ENCODE data around the gene AGR3.

Gene AGR3

GRCh38 chr7:16881844-16882243 is at the start of gene AGR3:
Gene AGR3 (minus strand): TSS chr7:16881983. CDS start chr7:16878618, 3,365 bp downstream.
- DNase-seq: no peak

- no peak for DNase-seq
Observed at GRCh38 chr7:16930946-16931345, 49.2 kb upstream of the AGR3 start.

GRCh38 chr7:16929146-16929762 is 47.5 kb upstream of the AGR3 start:
- no peak for DNase-seq

GRCh38 chr7:16926861-16927260 is 45.1 kb upstream of the AGR3 start:
- DNase-seq: no peak

GRCh38 chr7:16926283-16926682 is 44.5 kb upstream of the AGR3 start:
- no peak for DNase-seq

- no peak for DNase-seq
Observed at GRCh38 chr7:16925609-16926008, 43.8 kb upstream of the AGR3 start.

GRCh38 chr7:16923019-16923418 is 41.2 kb upstream of the AGR3 start:
- DNase-seq: no peak

GRCh38 chr7:16921644-16922257 is 40.0 kb upstream of the AGR3 start:
- no peak for DNase-seq

- DNase-seq: no peak
Observed at GRCh38 chr7:16921151-16921550, 39.4 kb upstream of the AGR3 start.

GRCh38 chr7:16919440-16919839 is 37.7 kb upstream of the AGR3 start:
- DNase-seq: no peak

- no peak for DNase-seq
Observed at GRCh38 chr7:16918288-16918895, 36.6 kb upstream of the AGR3 start.

GRCh38 chr7:16916738-16917137 is 35.0 kb upstream of the AGR3 start:
- DNase-seq: no peak

- no peak for DNase-seq
Observed at GRCh38 chr7:16916105-16916639, 34.4 kb upstream of the AGR3 start.

GRCh38 chr7:16915405-16915804 is 33.6 kb upstream of the AGR3 start:
- DNase-seq: no peak

GRCh38 chr7:16914771-16915170 is 33.0 kb upstream of the AGR3 start:
- DNase-seq: no peak

- DNase-seq: no peak
Observed at GRCh38 chr7:16913643-16914042, 31.9 kb upstream of the AGR3 start.

- no peak for DNase-seq
Observed at GRCh38 chr7:16912540-16912939, 30.8 kb upstream of the AGR3 start.

- no peak for DNase-seq
Observed at GRCh38 chr7:16908561-16908960, 26.8 kb upstream of the AGR3 start.

GRCh38 chr7:16905300-16906044 is 23.7 kb upstream of the AGR3 start:
- no peak for DNase-seq

GRCh38 chr7:16904076-16904475 is 22.3 kb upstream of the AGR3 start:
- no peak for DNase-seq

GRCh38 chr7:16900209-16900768 is 18.5 kb upstream of the AGR3 start:
- no peak for DNase-seq

GRCh38 chr7:16891874-16892643 is 10.3 kb upstream of the AGR3 start:
- no peak for DNase-seq
